Mesendoderm (in vitro differentiated cells): Measurements from ENCODE around the gene RTCB. TPM values are rescaled to one million over a fixed set of nuclear protein-coding genes. Genes with fewer than 3 reads are reported as not detected.
A peak's percentile ranks its signal among the peaks of the same experiment; 100 is the strongest.

Experiments used
- DNase-seq: peaks from one replicate; pipeline ENCODE4 v3.0.0; 2013
- H2AK5ac ChIP-seq: 2 replicates; pipeline ENCODE4 v1.6.1; 2013; ENCODE audit warnings: low read length, inconsistent platforms
- H2BK120ac ChIP-seq: 2 replicates; pipeline ENCODE4 v1.6.1; 2013; ENCODE audit warnings: low read depth, mild to moderate bottlenecking, low read length, moderate library complexity, mixed read lengths
- H2BK15ac ChIP-seq: replicated peaks from 2 replicates; pipeline ENCODE4 v1.6.1; 2013; ENCODE audit warnings: low read depth, mild to moderate bottlenecking, moderate library complexity
- H2BK5ac ChIP-seq: 2 replicates; pipeline ENCODE4 v1.6.1; 2013; ENCODE audit warnings: low read length, inconsistent platforms
- H3K18ac ChIP-seq: 2 replicates; pipeline ENCODE4 v1.6.1; 2013; ENCODE audit warnings: mild to moderate bottlenecking, low read length, mixed read lengths
- H3K23ac ChIP-seq: one replicate; pipeline ENCODE4 v1.6.1; 2013; ENCODE audit warnings: low read length
- H3K27ac ChIP-seq: 2 replicates; pipeline ENCODE4 v1.5.1; 2013; ENCODE audit warnings: low read depth, mild to moderate bottlenecking, inconsistent platforms, low read length, moderate library complexity
- H3K27me3 ChIP-seq: 2 replicates; pipeline ENCODE4 v1.6.1; 2013; ENCODE audit warnings: low read length, control low read depth, mild to moderate bottlenecking, inconsistent platforms; ENCODE audit not compliant: insufficient read depth, poor library complexity
- H3K36me3 ChIP-seq: 2 replicates; pipeline ENCODE4 v1.6.1; 2013; ENCODE audit warnings: low read length, inconsistent platforms; ENCODE audit not compliant: control insufficient read depth, insufficient read depth
- H3K4ac ChIP-seq: one replicate; pipeline ENCODE4 v1.6.1; 2013; ENCODE audit warnings: low read depth, mild to moderate bottlenecking, low read length, moderate library complexity
- H3K4me1 ChIP-seq: 2 replicates; pipeline ENCODE4 v1.6.1; 2013; ENCODE audit warnings: low read depth, low read length, inconsistent platforms; ENCODE audit not compliant: control insufficient read depth
- H3K4me2 ChIP-seq: 2 replicates; pipeline ENCODE4 v1.6.1; 2013; ENCODE audit warnings: low read length
- H3K4me3 ChIP-seq: 2 replicates; pipeline ENCODE4 v1.5.1; 2013; ENCODE audit warnings: mild to moderate bottlenecking, low read length
- H3K56ac ChIP-seq: one replicate; pipeline ENCODE4 v1.6.1; 2013; ENCODE audit warnings: low read length
- H3K79me1 ChIP-seq: 2 replicates; pipeline ENCODE4 v1.6.1; 2013; ENCODE audit warnings: low read length, inconsistent platforms
- H3K79me2 ChIP-seq: 2 replicates; pipeline ENCODE4 v1.6.1; 2013; ENCODE audit warnings: mild to moderate bottlenecking, low read length; ENCODE audit not compliant: control insufficient read depth, insufficient read depth
- H3K9ac ChIP-seq: 2 replicates; pipeline ENCODE4 v1.6.1; 2013; ENCODE audit warnings: low read length, inconsistent platforms
- H4K5ac ChIP-seq: one replicate; pipeline ENCODE4 v1.6.1; 2013; ENCODE audit warnings: low read length
- H4K8ac ChIP-seq: one replicate; pipeline ENCODE4 v1.6.1; 2013; ENCODE audit warnings: low read depth, mild to moderate bottlenecking, control low read depth, low read length, moderate library complexity
- WGBS: extraction: QIAGEN DNeasy Blood & Tissue Kit; methylation state at CpG from one replicate; pipeline ENCODE4 v1.1.7; 2013; ENCODE audit warnings: low lambda C conversion rate, missing lambda C conversion rate; ENCODE audit not compliant: insufficient coverage; ENCODE audit errors: extremely low coverage; 5-methylcytosine and 5-hydroxymethylcytosine counted together
- polyA plus RNA-seq, 2 experiments: library from polyadenylated mRNA; stranded (reverse); fragments of 200-250 nt; gene quantifications; one replicate each; pipeline ENCODE4 v1.2.3, GENCODE V29; 2013

The RTCB gene
- 68.7 TPM for polyA plus RNA-seq (2013, experiment 1 of 2)
- 70.2 TPM for polyA plus RNA-seq (2013, experiment 2 of 2)

- no peak within 1 kb of the TSS for H4K8ac ChIP-seq
- no peak within 1 kb of the TSS for H2AK5ac ChIP-seq
- peaks cover 18% of the 10 kb centered on the region for H3K79me1 ChIP-seq
- no CpG with 5 or more reads among the region's 40 CpGs for WGBS
- H3K56ac ChIP-seq: peak within 1 kb of the TSS; percentile 90
- peaks cover 3% of the 10 kb centered on the region for H3K4me1 ChIP-seq
- peak within 1 kb of the TSS; percentile 22 for H3K18ac ChIP-seq
- DNase-seq: peak; percentile 95
- peaks cover 22% of the 10 kb centered on the region for H3K79me2 ChIP-seq
- H3K4me2 ChIP-seq: peak within 1 kb of the TSS; percentile 43
- H3K27me3 ChIP-seq: no peaks in the 10 kb centered on the region
- peaks cover 12% of the 10 kb centered on the region for H3K36me3 ChIP-seq
- no peak within 1 kb of the TSS for H2BK15ac ChIP-seq
- peak within 1 kb of the TSS; percentile 9 for H3K27ac ChIP-seq
- H2BK5ac ChIP-seq: no peak within 1 kb of the TSS
- H4K5ac ChIP-seq: no peak within 1 kb of the TSS
- H3K9ac ChIP-seq: peak within 1 kb of the TSS; percentile 80
- H3K4me3 ChIP-seq: peak within 1 kb of the TSS; percentile 71
- H2BK120ac ChIP-seq: no peak within 1 kb of the TSS
- no peak within 1 kb of the TSS for H3K4ac ChIP-seq
- H3K23ac ChIP-seq: peak within 1 kb of the TSS; percentile 15
Observed at GRCh38 chr22:32411829-32412592, at the start of gene RTCB. TSS of gene RTCB (minus strand) at chr22:32412247. CDS start at chr22:32412156, 91 bp downstream.

- Histone ChIP-seq H3K79me2 (no peaks in the 10 kb centered on the region), H2AK5ac (no peak overlapping the region), H3K27ac (no peak overlapping the region), H3K4ac (no peak overlapping the region), H3K4me3 (no peak overlapping the region), H2BK15ac (no peak overlapping the region), H3K27me3 (peaks cover 1% of the 10 kb centered on the region), H2BK5ac (no peak overlapping the region), H3K4me1 (no peaks in the 10 kb centered on the region), H3K18ac (no peak overlapping the region), H2BK120ac (no peak overlapping the region), H3K4me2 (no peak overlapping the region), H3K9ac (no peak overlapping the region), H4K5ac (no peak overlapping the region), H3K36me3 (no peaks in the 10 kb centered on the region), H3K23ac (no peak overlapping the region), H3K79me1 (no peaks in the 10 kb centered on the region), H4K8ac (no peak overlapping the region), H3K56ac (no peak overlapping the region)
- no CpG with 5 or more reads among the region's 4 CpGs for WGBS
- no peak for DNase-seq
Observed at GRCh38 chr22:32457031-32457430, 45.0 kb upstream of the RTCB start.

- no peak overlapping the region for H3K23ac ChIP-seq
- H4K5ac ChIP-seq: no peak overlapping the region
- H3K56ac ChIP-seq: no peak overlapping the region
- no peak overlapping the region for H2BK5ac ChIP-seq
- H3K79me1 ChIP-seq: no peaks in the 10 kb centered on the region
- H4K8ac ChIP-seq: no peak overlapping the region
- H3K18ac ChIP-seq: no peak overlapping the region
- H3K27ac ChIP-seq: no peak overlapping the region
- no peak overlapping the region for H3K4me3 ChIP-seq
- H2BK15ac ChIP-seq: no peak overlapping the region
- H2AK5ac ChIP-seq: no peak overlapping the region
- no peaks in the 10 kb centered on the region for H3K79me2 ChIP-seq
- no peak overlapping the region for H3K4me2 ChIP-seq
- no peak overlapping the region for H3K4ac ChIP-seq
- no CpG with 5 or more reads among the region's 4 CpGs for WGBS
- no peak overlapping the region for H3K9ac ChIP-seq
- H2BK120ac ChIP-seq: no peak overlapping the region
- no peaks in the 10 kb centered on the region for H3K36me3 ChIP-seq
- no peak for DNase-seq
- no peaks in the 10 kb centered on the region for H3K4me1 ChIP-seq
- peaks cover 1% of the 10 kb centered on the region for H3K27me3 ChIP-seq
Observed at GRCh38 chr22:32448980-32449379, 36.9 kb upstream of the RTCB start.

- Histone ChIP-seq H3K9ac (no peak overlapping the region), H2BK5ac (no peak overlapping the region), H2AK5ac (no peak overlapping the region), H3K36me3 (no peaks in the 10 kb centered on the region), H3K79me2 (no peaks in the 10 kb centered on the region), H3K56ac (no peak overlapping the region), H3K4ac (no peak overlapping the region), H3K4me2 (no peak overlapping the region), H3K18ac (no peak overlapping the region), H4K8ac (no peak overlapping the region), H2BK120ac (no peak overlapping the region), H3K27me3 (no peaks in the 10 kb centered on the region), H4K5ac (no peak overlapping the region), H3K79me1 (no peaks in the 10 kb centered on the region), H3K27ac (no peak overlapping the region), H3K23ac (no peak overlapping the region), H3K4me3 (no peak overlapping the region), H2BK15ac (no peak overlapping the region), H3K4me1 (no peaks in the 10 kb centered on the region)
- no peak for DNase-seq
- no CpG with 5 or more reads among the region's 1 CpG for whole genome bisulfite sequencing
Observed at GRCh38 chr22:32446321-32446720, 34.3 kb upstream of the RTCB start.

GRCh38 chr22:32444068-32444467 is 32.0 kb upstream of the RTCB start:
- H3K79me2 ChIP-seq: no peaks in the 10 kb centered on the region
- H3K79me1 ChIP-seq: no peaks in the 10 kb centered on the region
- H3K27ac ChIP-seq: no peak overlapping the region
- H2AK5ac ChIP-seq: no peak overlapping the region
- H3K4me1 ChIP-seq: no peaks in the 10 kb centered on the region
- no peak overlapping the region for H3K4me3 ChIP-seq
- no peak overlapping the region for H3K23ac ChIP-seq
- no peak overlapping the region for H2BK5ac ChIP-seq
- no peak overlapping the region for H4K5ac ChIP-seq
- H3K18ac ChIP-seq: no peak overlapping the region
- no peak overlapping the region for H3K9ac ChIP-seq
- H3K36me3 ChIP-seq: no peaks in the 10 kb centered on the region
- no CpG with 5 or more reads among the region's 6 CpGs for WGBS
- H3K4ac ChIP-seq: no peak overlapping the region
- no peaks in the 10 kb centered on the region for H3K27me3 ChIP-seq
- no peak overlapping the region for H2BK120ac ChIP-seq
- no peak overlapping the region for H4K8ac ChIP-seq
- H2BK15ac ChIP-seq: no peak overlapping the region
- DNase-seq: peak; percentile 43
- H3K4me2 ChIP-seq: no peak overlapping the region
- no peak overlapping the region for H3K56ac ChIP-seq

GRCh38 chr22:32430352-32430751 is 18.3 kb upstream of the RTCB start:
- WGBS: no CpG with 5 or more reads among the region's 1 CpG
- Histone ChIP-seq H3K23ac (no peak overlapping the region), H3K18ac (no peak overlapping the region), H3K4me1 (no peaks in the 10 kb centered on the region), H3K27me3 (no peaks in the 10 kb centered on the region), H4K8ac (no peak overlapping the region), H3K4me3 (no peak overlapping the region), H2BK15ac (no peak overlapping the region), H3K79me2 (no peaks in the 10 kb centered on the region), H3K36me3 (no peaks in the 10 kb centered on the region), H3K56ac (no peak overlapping the region), H3K4me2 (no peak overlapping the region), H3K79me1 (no peaks in the 10 kb centered on the region), H2BK5ac (no peak overlapping the region), H2BK120ac (no peak overlapping the region), H3K4ac (no peak overlapping the region), H3K27ac (no peak overlapping the region), H4K5ac (no peak overlapping the region), H2AK5ac (no peak overlapping the region), H3K9ac (no peak overlapping the region)
- no peak for DNase-seq
